PC-9 (cell line): ENCODE measurements around the gene UGT3A1. TPM values are rescaled to one million over a fixed set of nuclear protein-coding genes. Genes with fewer than 3 reads are reported as not detected.

Source experiments
- BruUV-seq: library from RNA; stranded (reverse); fragments of 400-500 nt; replicated peaks from 2 replicates; lab custom pipeline; 2021; lab: Mats Ljungman, UMichigan
- CTCF ChIA-PET: fragments of 300-600 bp; sonication (Branson Sonifier 250); formaldehyde crosslinking; loops from one replicate; lab custom pipeline; 2022; ENCODE audit warnings: antibody characterized with exemption; lab: Charles Lee
- POLR2A ChIA-PET: fragments of 300-600 bp; sonication (Branson Sonifier 250); formaldehyde crosslinking; loops from one replicate; lab custom pipeline; 2022; ENCODE audit warnings: antibody characterized with exemption; ENCODE audit not compliant: unreplicated experiment; lab: Charles Lee
- DNase-seq, 2 experiments: peaks; one replicate each; pipeline versions ENCODE4 v3.0.0 to v3.0.0-alpha.2; 2015 to 2022; ENCODE audit warnings: mixed read lengths in 1 of 2
- H2AFZ ChIP-seq: fragments of 200-600 bp; sonication (generic); 2 replicates; pipeline ENCODE4 v1.8.1; 2017; ENCODE audit warnings: antibody characterized with exemption
- H3F3A ChIP-seq: fragments of 200-600 bp; sonication (generic); 2 replicates; pipeline ENCODE4 v1.8.1; 2017; ENCODE audit warnings: antibody characterized with exemption, mild to moderate bottlenecking, low read depth; ENCODE audit not compliant: insufficient read depth
- H3K27ac ChIP-seq: fragments of 200-600 bp; sonication (generic); 2 replicates; pipeline ENCODE4 v1.6.1; 2016; ENCODE audit warnings: mixed run types
- H3K27me3 ChIP-seq: fragments of 200-600 bp; sonication (generic); 2 replicates; pipeline ENCODE4 v1.6.1; 2016; ENCODE audit warnings: low read depth, mixed run types; ENCODE audit not compliant: insufficient read depth
- H3K36me3 ChIP-seq: fragments of 200-600 bp; sonication (generic); 2 replicates; pipeline ENCODE4 v1.6.1; 2016; ENCODE audit warnings: low read depth, mixed run types
- H3K4me1 ChIP-seq: fragments of 200-600 bp; sonication (generic); replicated peaks from 2 replicates; pipeline ENCODE4 v1.6.1; 2016; ENCODE audit warnings: mixed run types; ENCODE audit not compliant: insufficient read depth
- H3K4me2 ChIP-seq: fragments of 200-600 bp; sonication (generic); 2 replicates; pipeline ENCODE4 v1.6.1; 2017; ENCODE audit warnings: mixed run types
- H3K4me3 ChIP-seq: fragments of 200-600 bp; sonication (generic); 2 replicates; pipeline ENCODE4 v1.6.1; 2016; ENCODE audit warnings: mixed run types
- H3K79me2 ChIP-seq: fragments of 200-600 bp; sonication (generic); 2 replicates; pipeline ENCODE4 v1.6.1; 2017; ENCODE audit warnings: low read depth, mixed run types
- H3K9me2 ChIP-seq: fragments of 200-600 bp; sonication (generic); 2 replicates; pipeline ENCODE4 v1.8.1; 2017; ENCODE audit warnings: mild to moderate bottlenecking; ENCODE audit not compliant: insufficient read depth
- H3K9me3 ChIP-seq: fragments of 200-600 bp; sonication (generic); 2 replicates; pipeline ENCODE4 v1.8.1; 2016; ENCODE audit warnings: low read depth; ENCODE audit not compliant: insufficient read depth
- H4K20me1 ChIP-seq: fragments of 200-600 bp; sonication (generic); 2 replicates; pipeline ENCODE4 v1.8.1; 2017; ENCODE audit not compliant: insufficient read depth
- EZH2 ChIP-seq: fragments of 200-600 bp; sonication (generic); IDR thresholded peaks from 2 replicates; pipeline ENCODE4 v1.8.0; 2017; ENCODE audit warnings: antibody characterized with exemption, low read depth
- intact Hi-C: fragments of 100-400 bp; cut with micrococcal nuclease; formaldehyde crosslinking; loops from one replicate; pipeline ENCODE4 v1.10.0; 2022; ENCODE audit not compliant: unreplicated experiment
- total RNA-seq: library from RNA; stranded (reverse); gene quantifications from 2 replicates; pipeline ENCODE4 v1.2.3, GENCODE V29; 2021
- TF ChIP-seq, protein P1 (sequence below): fragments of 200-600 bp; sonication (generic); conservative IDR thresholded peaks from 2 replicates; pipeline ENCODE4 v1.6.1; 2017; ENCODE audit warnings: mixed run types, antibody characterized with exemption, mild to moderate bottlenecking, moderate library complexity

Gene UGT3A1
- total RNA-seq, 1 experiment from 2014 or later: not detected

GRCh38 chr5:35920890-35921289 lies 70.3 kb downstream of the UGT3A1 start:
- H3K4me2 ChIP-seq: no peak overlapping the region
- CTCF ChIA-PET: no interaction called here
- TF ChIP-seq, protein P1, sequence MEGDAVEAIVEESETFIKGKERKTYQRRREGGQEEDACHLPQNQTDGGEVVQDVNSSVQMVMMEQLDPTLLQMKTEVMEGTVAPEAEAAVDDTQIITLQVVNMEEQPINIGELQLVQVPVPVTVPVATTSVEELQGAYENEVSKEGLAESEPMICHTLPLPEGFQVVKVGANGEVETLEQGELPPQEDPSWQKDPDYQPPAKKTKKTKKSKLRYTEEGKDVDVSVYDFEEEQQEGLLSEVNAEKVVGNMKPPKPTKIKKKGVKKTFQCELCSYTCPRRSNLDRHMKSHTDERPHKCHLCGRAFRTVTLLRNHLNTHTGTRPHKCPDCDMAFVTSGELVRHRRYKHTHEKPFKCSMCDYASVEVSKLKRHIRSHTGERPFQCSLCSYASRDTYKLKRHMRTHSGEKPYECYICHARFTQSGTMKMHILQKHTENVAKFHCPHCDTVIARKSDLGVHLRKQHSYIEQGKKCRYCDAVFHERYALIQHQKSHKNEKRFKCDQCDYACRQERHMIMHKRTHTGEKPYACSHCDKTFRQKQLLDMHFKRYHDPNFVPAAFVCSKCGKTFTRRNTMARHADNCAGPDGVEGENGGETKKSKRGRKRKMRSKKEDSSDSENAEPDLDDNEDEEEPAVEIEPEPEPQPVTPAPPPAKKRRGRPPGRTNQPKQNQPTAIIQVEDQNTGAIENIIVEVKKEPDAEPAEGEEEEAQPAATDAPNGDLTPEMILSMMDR: no peak
- TF ChIP-seq EZH2: no peak
- intact Hi-C loops: loop anchor here (1.0 to 10.0 kb wide), 3 partner anchors 270 to 1006 kb away; partner anchors contain the start of genes BRIX1 and RAD1
- peaks cover 12% of the 10 kb centered on the region; the same call in 1 of the 2 replicates for H3K27me3 ChIP-seq
- BruUV-seq: no TSS peak
- no peaks in the 10 kb centered on the region for H3K36me3 ChIP-seq
- H3K4me3 ChIP-seq: no peak overlapping the region
- H2AFZ ChIP-seq: no peak overlapping the region
- H3K9me3 ChIP-seq: no peaks in the 10 kb centered on the region
- no peaks in the 10 kb centered on the region for H3F3A ChIP-seq
- no peaks in the 10 kb centered on the region for H4K20me1 ChIP-seq
- H3K79me2 ChIP-seq: no peaks in the 10 kb centered on the region
- H3K27ac ChIP-seq: no peak overlapping the region
- POLR2A ChIA-PET: no interaction called here
- no peak for DNase-seq
- H3K4me1 ChIP-seq: no peaks in the 10 kb centered on the region
- H3K9me2 ChIP-seq: no peaks in the 10 kb centered on the region

- H3K79me2 ChIP-seq: no peaks in the 10 kb centered on the region
- peak; percentile 28 to 65 for DNase-seq
- H3K9me3 ChIP-seq: no peaks in the 10 kb centered on the region
- no peak overlapping the region for H2AFZ ChIP-seq
- intact Hi-C loops: no loop called here
- H3K4me1 ChIP-seq: no peaks in the 10 kb centered on the region
- H3K4me2 ChIP-seq: no peak overlapping the region
- no peaks in the 10 kb centered on the region for H3F3A ChIP-seq
- BruUV-seq: no TSS peak
- CTCF ChIA-PET: no interaction called here
- no peak overlapping the region for H3K4me3 ChIP-seq
- no peaks in the 10 kb centered on the region for H3K36me3 ChIP-seq
- TF ChIP-seq, protein P1: no peak
- POLR2A ChIA-PET: no interaction called here
- no peak overlapping the region for H3K27ac ChIP-seq
- H3K27me3 ChIP-seq: no peaks in the 10 kb centered on the region
- H3K9me2 ChIP-seq: no peaks in the 10 kb centered on the region
- no peaks in the 10 kb centered on the region for H4K20me1 ChIP-seq
Observed at GRCh38 chr5:35919191-35919590, 72.0 kb downstream of the UGT3A1 start.

DNA sequence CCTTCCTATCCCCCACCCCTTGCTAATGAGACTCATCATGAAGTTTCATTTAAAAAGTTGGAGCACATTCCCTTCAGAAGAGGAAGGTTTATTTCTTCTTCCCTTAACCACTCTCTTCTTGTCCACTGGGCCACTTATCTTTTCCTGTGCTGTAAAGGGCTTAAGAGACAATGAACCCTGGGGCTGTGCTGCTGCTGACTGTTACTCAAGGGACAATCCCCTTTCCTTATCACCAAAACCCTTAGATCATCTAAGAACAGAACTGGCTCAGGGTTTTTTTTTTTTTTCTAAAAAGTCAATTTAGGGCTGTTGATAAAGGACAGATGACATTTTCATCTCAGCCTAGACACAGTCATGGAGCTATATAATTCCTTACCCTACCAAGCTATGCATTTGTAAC lies 82.4 kb downstream of the UGT3A1 start:
- no peak for DNase-seq
- Histone ChIP-seq H3F3A (no peaks in the 10 kb centered on the region), H3K27me3 (no peaks in the 10 kb centered on the region), H3K36me3 (no peaks in the 10 kb centered on the region), H4K20me1 (no peaks in the 10 kb centered on the region), H3K9me3 (no peaks in the 10 kb centered on the region), H3K27ac (no peak overlapping the region), H2AFZ (no peak overlapping the region), H3K4me2 (no peak overlapping the region), H3K9me2 (no peaks in the 10 kb centered on the region), H3K4me1 (no peaks in the 10 kb centered on the region), H3K4me3 (no peak overlapping the region), H3K79me2 (no peaks in the 10 kb centered on the region)
- no TSS peak for BruUV-seq
- CTCF ChIA-PET: no interaction called here
- POLR2A ChIA-PET: no interaction called here
- intact Hi-C loops: no loop called here
- TF ChIP-seq EZH2: no peak
- TF ChIP-seq, protein P1: no peak
